HG03558 (cell line): ENCODE data around the gene IFI6.
"Not testable (repeated sequence)": the region's sequence is repeated elsewhere in the genome, so short reads cannot be mapped to it uniquely, and the experiment has no call there.

Experiments
- ATAC-seq: cut with Tn5 transposase; IDR thresholded peaks from one replicate; pipeline ENCODE4 v1.9.1; 2021; ENCODE audit warnings: moderate number of reproducible peaks; ENCODE audit not compliant: unreplicated experiment; ENCODE audit errors: extremely low read depth

The IFI6 gene

DNA sequence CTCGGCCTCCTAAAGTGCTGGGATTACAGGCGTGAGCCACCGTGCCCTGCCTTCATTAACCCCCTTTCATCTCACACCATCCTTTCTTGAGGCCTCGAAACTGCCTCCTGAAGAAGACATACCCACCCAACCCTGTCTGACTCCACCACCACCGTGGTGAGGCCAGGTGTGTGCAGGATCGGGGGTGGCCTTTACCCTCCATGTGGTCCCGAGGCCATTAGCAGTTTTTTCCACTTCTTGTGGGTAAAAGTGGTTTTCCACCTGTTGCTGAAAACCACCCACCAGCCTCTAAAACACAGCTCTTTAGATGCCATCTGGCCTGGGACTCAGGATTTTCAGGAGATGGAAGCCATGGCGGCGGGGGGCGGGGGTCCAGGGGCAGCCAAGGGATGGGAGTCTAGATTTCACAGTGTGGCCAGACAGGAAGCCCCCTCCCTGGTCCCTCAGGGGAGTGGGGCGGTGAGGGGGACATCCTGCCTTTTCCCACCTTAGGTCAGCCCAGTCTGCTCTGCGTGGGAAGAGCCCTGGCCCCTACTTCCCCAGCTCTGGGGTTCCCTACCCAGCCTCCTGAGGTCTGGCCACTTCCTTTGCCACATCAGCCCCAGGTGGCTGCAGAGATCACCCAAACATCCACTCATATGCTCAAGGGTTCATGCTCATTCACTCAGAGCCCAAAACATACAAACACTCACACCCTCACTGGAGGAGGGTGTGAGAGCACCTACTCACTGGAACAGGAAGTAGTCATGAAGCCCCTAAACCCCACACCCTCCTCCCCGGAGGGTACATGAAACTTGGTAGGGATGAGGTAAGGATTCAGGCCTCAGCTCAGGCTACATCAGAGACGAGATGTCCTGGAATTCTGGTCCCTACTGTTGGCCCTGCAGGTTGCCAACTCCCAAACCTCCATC lies 39.4 kb downstream of the IFI6 start:
- ATAC-seq: no peak

DNA sequence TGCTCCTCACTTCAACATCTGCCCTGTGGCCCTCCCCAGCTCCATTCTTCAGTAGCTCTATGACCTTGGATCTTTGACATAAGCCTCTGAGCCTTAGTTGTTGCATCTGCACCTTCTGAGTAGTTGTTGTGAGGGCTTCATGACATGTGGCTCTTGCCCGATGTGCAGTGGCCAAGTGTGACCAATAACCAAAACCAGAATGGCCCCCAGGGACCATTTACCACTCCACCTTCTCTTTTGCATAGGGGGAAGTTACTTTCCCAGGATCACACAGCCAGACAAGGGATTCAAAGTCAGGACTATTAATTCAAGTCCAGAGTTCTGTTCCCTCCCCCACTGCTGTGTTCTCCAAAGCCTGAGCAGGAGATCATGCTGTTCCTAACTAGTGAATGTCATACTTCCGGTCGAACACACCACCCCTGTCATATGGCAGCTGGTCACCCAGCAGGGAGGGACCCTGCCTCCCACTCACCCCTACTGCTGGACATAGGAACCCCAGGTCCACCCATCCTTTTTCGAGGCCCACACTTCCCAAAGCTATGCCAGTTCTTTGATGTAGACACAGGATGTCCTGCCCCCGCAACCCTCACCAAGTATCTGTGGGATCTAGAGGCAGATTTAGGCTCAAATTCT lies 41.0 kb downstream of the IFI6 start:
- ATAC-seq: no peak

DNA sequence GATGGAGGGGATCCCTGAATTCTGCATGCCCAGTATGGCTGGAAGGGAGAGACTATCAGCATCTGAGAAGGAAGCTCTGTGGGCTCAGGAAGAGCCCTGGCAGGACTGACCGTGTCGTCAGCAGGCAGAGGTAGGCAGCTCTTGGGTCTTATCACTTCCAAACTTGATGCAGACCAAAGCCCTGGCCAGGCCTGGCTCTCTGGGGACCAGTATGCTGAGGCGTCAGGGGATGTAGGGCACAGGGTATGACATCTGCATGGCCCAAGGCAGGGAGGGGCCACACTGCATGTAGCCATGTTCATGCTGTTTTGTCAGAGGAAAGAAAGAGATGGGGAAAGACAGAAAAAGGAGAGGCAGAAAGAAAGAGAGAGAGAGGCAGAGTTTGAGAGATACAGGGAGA lies 43.3 kb downstream of the IFI6 start:
- ATAC-seq: no peak

DNA sequence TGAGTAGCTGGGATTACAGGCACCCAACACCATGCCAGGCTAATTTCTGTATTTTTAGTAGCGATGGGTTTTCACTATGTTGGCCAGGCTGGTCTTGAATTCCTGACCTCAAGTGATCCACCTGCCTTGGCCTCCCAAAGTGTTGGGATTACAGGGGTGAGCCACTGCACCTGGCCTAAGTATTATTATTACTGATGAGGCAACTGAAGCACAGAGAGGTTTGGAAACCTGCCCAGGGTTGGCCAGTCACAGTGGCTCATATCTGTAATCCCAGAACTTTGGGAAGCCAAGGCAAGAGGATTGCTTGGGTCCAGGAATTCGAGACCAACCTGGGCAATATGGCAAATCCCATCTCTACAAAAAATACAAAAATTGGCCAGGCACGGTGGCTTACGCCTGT lies 44.3 kb downstream of the IFI6 start:
- ATAC-seq: not testable (repeated sequence)

DNA sequence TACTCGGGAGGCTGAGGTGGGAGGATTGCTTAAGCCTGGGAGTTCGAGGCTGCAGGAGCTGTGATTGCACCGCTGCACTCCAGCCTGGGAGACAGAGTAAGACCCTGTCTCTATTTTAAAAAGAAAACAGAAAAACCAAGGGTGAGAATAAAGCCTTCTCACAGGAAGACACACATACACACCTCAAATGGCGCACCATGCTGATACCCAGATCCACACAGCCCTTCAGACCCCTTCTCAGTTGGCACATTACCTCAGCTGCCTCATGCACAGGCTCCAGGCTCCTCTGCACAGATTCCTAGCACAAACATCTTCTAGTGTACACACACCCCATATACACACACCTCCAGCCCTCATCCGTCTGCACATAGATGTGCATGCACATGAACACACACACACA lies 44.9 kb downstream of the IFI6 start:
- no peak for ATAC-seq

DNA sequence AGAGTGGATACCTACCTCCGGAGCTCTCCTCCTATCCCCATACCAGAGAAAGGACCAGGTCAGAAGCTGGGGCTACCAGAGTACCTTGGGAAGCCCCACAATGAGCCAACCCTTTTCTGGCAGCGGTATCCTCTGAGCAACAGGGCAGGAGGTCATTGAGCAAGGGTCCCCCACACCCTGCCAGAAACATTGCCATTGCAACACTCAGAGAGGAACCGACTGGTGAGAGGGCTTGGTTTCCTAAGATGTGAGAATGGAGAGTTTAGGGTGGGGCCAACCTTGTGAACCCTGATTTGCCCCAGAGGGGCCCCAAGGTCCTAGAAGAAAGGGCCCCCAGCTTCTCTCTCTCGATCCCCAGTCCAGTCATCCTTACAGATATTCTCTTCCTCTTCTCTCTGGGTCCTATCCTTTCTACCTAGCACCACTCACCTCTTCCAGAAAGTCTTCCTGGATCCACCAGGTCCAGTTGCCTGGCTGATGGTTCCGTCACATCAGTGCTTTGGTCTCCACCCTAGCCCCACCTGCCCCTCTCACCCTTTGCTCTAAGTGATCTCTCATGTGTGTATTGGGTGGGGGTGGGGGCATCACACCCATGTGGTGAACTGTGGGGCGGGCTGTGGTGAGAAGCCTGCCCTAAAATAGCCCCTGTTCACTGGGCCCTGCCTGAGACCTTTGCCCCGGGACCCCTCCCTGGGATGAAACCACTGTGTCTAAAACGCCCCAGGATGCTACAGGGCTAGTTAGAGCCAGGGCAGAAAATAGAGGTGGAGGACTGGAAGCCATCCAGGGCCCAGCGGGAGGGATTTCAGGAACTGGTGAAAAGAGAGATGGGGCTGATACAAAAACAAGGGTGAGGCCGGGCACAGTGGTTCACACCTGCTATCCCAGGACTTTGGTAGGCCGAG lies 45.7 kb downstream of the IFI6 start:
- no peak for ATAC-seq

DNA sequence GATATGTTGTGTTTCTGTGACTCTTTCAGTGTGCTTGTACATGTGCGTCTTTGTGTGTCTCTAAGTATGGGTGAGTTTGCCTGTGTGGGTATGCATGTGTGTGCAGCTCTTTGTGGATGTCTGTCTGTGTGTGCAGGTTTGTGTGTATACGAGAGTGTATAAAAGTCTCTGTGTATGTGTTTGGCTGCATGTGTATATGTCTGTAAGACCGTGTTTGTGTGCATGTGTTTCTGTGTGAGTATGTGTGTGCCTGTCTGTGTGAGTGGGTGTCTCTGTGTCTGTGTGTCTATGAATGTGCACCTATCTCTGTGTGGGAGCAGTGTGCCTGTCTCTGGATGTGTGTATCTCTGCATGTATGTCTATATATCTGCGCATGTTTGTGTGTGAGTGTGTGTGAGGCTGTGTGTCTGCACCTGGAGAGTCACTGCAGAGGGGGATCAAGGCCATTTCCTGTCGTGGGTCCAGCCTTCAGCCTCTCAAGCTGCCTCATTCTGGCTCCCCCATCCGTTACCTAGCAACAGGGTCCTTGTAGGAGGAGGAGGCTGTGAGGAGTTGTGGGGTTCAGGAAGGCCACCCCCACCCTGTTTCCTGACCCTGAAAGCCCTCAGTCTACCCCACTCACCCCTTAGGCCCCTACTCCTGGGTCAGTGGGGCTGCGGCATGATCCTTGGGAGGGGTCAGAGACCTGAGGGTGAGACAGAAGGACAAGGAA lies 47.4 kb downstream of the IFI6 start:
- ATAC-seq: no peak

DNA sequence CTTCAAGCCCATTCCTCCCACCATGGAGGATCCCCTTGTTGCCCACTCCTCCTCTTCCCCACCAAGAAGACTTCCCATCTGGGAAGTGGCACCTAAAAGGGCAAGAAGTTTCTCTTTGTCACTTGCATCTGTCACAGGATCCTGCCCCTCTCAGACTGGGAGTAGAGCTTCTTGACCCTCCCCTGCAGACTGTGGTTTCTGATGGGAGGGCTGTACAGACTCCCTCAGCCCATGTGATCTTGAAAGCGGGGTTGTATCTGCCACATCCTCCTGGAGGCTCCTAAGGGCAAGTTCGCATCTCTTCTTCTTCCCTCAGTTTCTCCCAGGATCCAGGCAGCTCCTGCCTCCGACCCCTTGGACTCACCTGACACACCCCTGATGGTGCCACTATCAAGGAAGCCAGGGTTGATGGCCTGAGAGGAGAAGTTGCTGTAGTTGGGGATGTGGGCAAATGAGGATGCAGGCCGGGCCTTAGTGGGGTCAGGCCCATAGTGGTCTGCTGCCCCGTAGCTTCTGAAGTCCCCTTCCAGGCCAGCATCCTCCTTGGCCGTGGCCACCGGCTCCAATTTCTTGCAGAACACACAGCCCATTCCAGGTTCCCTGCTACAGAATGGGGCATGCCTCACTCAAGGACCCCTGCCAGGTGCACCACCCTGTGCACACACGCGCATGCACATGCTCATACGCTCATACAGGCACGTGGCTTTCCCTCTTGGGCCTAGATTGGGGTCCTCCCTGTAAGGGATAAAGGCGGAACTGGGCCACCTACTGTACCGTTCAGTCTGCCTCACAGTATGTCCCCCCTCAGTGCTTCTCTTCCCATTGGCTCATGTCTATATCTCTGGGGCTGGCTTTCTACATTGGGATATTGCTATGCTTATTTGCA lies 48.4 kb downstream of the IFI6 start:
- no peak for ATAC-seq

DNA sequence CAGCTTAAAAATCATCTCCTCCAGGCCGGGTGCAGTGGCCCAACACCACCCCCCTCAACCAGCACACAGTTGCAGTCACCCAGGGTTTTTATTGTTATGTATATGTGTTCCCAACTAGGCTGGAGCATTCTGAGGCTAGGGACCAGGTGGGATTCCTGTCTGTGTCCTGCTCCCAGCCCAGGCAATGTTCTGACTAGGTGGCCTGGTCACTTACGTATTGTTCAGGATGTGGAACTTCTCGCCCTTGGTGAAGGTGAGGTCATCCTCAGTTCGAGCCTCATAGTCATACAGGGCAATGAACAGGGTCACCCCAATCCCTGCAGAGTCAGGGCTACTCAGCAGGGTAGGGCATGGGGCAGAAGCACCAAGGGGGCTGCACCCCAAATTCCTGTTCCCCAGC lies 49.2 kb downstream of the IFI6 start:
- ATAC-seq: no peak

DNA sequence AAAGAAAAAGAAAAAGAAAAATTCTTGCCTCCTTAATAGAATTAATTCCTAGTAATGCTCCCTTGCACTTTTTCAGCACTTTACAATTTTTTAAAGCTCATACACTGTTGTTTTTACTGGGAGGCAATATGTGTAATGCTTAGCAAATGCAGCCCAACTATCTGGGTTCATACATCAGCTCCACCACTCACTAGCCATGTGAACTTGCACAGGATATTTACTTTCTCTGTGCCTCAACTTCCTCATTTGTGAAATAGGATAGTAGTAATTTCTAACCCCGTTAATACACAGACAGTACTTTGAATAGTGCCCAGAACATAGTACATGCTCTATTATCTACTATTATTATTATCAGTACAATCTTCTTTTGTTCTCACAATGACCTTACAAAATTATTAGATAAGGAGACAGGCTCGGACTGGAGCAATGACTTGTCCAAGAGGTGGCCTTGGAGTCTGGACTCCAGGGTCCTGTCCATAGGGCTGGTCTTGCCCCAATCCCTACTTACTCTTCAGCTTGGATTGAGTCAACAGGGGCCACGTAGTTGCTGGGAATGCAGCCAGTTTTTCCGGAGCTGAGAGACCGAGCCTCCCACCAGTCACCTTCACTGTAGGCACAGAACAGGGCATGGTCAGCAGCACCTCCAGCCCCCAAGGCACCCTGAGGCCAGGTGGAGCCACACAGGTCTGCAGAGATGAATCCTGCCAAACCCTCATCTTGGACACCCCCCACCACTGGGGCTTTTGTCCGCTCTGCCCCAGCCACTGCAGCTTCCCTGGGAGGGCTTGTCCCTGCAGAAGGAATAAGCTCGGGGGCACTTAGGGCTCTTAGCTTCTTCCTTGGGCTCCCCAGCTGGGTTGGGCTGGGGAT lies 50.7 kb downstream of the IFI6 start:
- no peak for ATAC-seq

DNA sequence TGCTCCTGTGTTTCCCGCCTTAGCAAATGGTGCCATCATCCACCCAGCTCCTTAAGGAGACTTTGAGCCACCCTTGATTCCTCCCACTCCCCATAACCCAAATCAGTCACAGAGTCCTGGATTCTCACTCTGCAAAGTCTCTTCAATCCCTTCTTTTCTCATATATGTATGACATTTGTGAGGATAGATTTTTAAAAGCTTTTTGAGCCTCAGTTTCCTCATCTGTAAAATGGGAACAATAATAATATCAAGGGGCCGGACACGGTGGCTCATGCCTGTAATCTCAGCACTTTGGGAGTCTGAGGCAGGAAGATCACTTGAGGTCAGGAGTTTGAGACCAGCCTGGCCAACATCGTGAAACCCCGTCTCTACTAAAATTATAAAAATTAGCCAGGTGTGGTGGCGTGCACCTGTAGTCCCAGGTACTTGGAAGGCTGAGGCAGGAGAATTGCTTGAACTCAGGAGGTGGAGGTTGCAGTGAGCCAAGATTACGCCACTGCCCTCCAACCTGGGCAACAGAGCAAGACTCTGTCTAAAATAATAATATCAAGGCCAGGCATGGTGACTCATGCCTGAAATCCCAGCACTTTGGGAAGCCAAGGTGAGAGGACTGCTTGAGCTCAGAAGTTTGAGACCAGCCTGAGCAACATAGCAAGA lies 52.1 kb downstream of the IFI6 start:
- not testable (repeated sequence) for ATAC-seq

DNA sequence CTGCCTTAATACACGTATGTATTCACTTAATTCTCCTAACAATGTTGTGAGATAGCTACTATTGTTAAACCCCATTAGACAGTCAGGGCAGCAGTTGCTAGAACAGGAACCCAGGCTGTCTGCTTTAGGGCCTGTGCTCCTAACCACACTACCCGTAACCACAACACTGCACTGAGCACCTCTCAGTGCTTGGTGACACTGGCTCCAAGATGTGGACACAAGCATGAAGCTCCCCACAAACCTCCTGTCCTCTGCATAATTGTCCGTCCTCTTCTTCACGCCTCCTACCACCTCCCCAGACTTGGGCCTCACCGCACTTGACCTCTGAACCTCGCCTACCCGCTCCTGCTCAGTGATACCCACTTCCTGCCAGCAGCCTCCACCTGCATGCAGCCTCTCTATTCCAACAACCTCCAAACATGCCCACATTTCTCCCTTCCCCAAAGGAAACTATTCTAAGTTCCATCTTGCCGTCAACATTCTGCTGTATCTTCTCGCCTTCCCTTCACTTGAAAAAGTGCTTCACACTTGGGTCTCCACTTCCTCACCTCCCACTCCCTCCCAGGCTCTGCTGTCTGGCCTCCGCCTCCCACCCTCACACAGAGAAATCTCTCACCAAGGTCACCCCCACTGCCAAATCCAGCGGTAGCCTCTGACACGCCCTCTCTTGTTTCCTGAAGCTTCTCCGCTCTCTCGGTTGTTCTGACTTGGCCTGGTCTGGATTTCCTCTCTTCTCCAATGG lies 53.5 kb downstream of the IFI6 start:
- no peak for ATAC-seq

DNA sequence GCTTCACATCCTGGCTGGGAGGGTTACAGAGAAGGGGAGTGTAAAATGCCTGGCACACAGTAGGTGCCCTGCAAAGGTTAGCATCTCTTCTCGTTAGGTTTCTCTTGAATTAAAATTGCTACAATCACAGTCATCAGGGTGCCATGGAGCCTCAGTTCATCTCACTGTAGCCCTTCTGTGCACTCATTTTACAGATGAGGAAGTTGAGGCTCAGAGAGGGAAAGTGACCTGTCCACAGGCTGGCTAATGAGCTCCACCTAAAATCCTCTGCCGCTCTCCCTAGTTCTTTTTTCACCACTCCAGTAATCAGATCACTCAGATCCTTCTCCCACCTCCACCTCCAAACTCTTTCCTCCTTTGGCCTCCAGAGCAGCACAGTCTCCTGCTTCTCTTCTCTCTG lies 54.6 kb downstream of the IFI6 start:
- no peak for ATAC-seq

DNA sequence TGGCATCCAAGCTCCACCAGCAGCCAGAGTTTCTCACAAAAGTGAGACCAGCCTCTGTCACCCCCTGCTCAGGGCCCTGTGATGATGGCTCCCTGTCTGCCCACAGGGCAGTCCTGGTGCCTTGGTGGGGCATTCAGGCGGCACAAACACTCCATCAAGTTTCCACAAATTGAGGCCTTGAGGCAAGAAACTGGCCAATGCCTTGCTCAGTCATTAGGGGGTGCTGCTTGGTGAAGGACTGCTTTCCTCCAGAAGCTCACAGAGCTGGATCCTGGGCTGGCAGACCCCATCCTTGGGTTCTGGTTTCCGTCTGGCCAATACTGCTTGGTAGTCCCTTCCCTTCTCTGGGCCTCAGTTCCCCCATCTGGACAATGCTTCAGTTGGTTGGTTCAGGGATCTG lies 55.6 kb downstream of the IFI6 start:
- no peak for ATAC-seq
